Stimulated activated CD4-positive, alpha-beta T cell treated with anti-CD3 and anti-CD28 coated beads, Interleukin-15, amount 100 ng/mL, for 1 hour (primary cell): ENCODE measurements around the gene C4A.
"Not testable (repeated sequence)": the region's sequence is repeated elsewhere in the genome, so short reads cannot be mapped to it uniquely, and the experiment has no call there.

ENCODE experiments used
- DNase-seq, 2 donors: peaks; one replicate each; pipeline ENCODE4 v3.0.0-alpha.2; 2020; ENCODE audit warnings: low read depth in 1 of 2, low spot score in 1 of 2

Gene C4A

GRCh38 chr6:32022100-32022499 is 40.2 kb downstream of the C4A start:
- DNase-seq: not testable (repeated sequence)

GRCh38 chr6:32028631-32029030 is 46.8 kb downstream of the C4A start:
- DNase-seq: not testable (repeated sequence)

GRCh38 chr6:32029553-32029952 is 47.7 kb downstream of the C4A start:
- DNase-seq: not testable (repeated sequence)

- DNase-seq: not testable (repeated sequence)
Observed at GRCh38 chr6:32035283-32036013, 53.6 kb downstream of the C4A start.

- DNase-seq: not testable (repeated sequence)
Observed at GRCh38 chr6:32037136-32037535, 55.3 kb downstream of the C4A start.

GRCh38 chr6:32037598-32038524 is 56.0 kb downstream of the C4A start, which contains the start of gene CYP21A2:
CYP21A2 (plus strand) TSS chr6:32038415; CDS start chr6:32038423, 8 bp downstream.
- DNase-seq: not testable (repeated sequence)

- not testable (repeated sequence) for DNase-seq
Observed at GRCh38 chr6:32038878-32039277, 57.0 kb downstream of the C4A start.

GRCh38 chr6:32039321-32040274 is 57.7 kb downstream of the C4A start:
- DNase-seq: not testable (repeated sequence)

GRCh38 chr6:32040299-32041049 is 58.6 kb downstream of the C4A start:
- not testable (repeated sequence) for DNase-seq

- not testable (repeated sequence) for DNase-seq
Observed at GRCh38 chr6:32041050-32041321, 59.1 kb downstream of the C4A start.

GRCh38 chr6:32041385-32041784 is 59.5 kb downstream of the C4A start:
- not testable (repeated sequence) for DNase-seq

- not testable (repeated sequence) for DNase-seq
Observed at GRCh38 chr6:32042276-32042675, 60.4 kb downstream of the C4A start.

GRCh38 chr6:32043589-32044380 is 61.9 kb downstream of the C4A start:
- DNase-seq: not testable (repeated sequence)

- DNase-seq: not testable (repeated sequence)
Observed at GRCh38 chr6:32044916-32045315, 63.1 kb downstream of the C4A start.

- DNase-seq: no peak
Observed at GRCh38 chr6:32045811-32046449, 64.1 kb downstream of the C4A start.

GRCh38 chr6:32046450-32047083 is 64.7 kb downstream of the C4A start:
- no peak for DNase-seq

GRCh38 chr6:32047084-32047478 is 65.2 kb downstream of the C4A start:
- no peak for DNase-seq

- no peak for DNase-seq
Observed at GRCh38 chr6:32047539-32047854, 65.6 kb downstream of the C4A start.
